Activated CD4-positive, alpha-beta T cell treated with anti-CD3 and anti-CD28 coated beads, Interleukin-2, amount 10 ng/mL, durations not matched to agents 24 days and 14 days (primary cell): Measurements from ENCODE around the gene CGNL1. TPM values are rescaled to one million over a fixed set of nuclear protein-coding genes. Genes with fewer than 3 reads are reported as not detected.

ENCODE experiments used
- DNase-seq: peaks from one replicate; pipeline ENCODE4 v3.0.0; 2022
- H3K27ac Mint-ChIP-seq: one replicate; pipeline ENCODE4 v1.8.0; 2022; ENCODE audit warnings: mild to moderate bottlenecking, mixed read lengths
- H3K27me3 Mint-ChIP-seq: one replicate; pipeline ENCODE4 v1.8.0; 2022; ENCODE audit warnings: mixed read lengths
- H3K36me3 Mint-ChIP-seq: one replicate; pipeline ENCODE4 v1.8.0; 2022; ENCODE audit warnings: low read depth, mild to moderate bottlenecking, mixed read lengths
- H3K4me1 Mint-ChIP-seq: one replicate; pipeline ENCODE4 v1.8.0; 2021; ENCODE audit warnings: mixed read lengths
- H3K4me3 Mint-ChIP-seq: one replicate; pipeline ENCODE4 v1.8.0; 2022; ENCODE audit warnings: mild to moderate bottlenecking, moderate library complexity, mixed read lengths
- H3K9me3 Mint-ChIP-seq: one replicate; pipeline ENCODE4 v1.8.0; 2021; ENCODE audit warnings: mixed read lengths
- intact Hi-C: fragments of 100-400 bp; cut with micrococcal nuclease; formaldehyde crosslinking; loops from one replicate; pipeline ENCODE4 v1.15.1; 2023
- total RNA-seq: library from RNA; stranded (reverse); gene quantifications from 2 replicates; pipeline ENCODE4 v1.2.3, GENCODE V29; 2022

Gene CGNL1
- total RNA-seq, 1 donor from 2014 or later, result not detected

DNA sequence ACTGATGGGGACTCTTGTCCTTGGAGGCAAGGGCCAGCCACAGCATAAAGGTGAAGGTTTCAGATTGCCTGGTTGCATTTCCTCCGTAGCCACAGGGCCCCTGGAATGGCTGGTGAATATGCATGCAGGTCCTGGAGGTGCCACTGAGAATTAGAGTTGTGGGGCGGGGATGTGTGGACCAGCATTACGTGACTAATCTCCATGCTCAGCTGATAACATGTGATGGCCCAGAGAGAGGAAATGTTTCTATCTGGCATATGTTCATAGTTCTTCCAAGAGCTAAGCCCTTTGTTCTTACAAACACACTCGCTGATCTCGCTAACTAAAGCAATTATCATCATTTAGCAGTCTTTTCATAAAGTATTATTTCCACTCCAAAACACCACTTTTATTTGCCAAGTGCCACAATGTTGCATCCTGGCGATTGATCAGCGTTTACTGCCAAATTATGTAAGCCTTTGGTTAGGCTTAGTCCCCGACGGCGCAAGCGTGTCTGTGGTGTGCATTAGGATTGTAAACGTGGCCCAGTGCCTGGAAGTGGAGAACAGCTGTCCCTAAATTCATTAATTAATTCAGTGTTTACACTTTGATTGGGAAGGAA lies 55.9 kb downstream of the CGNL1 start:
- no peaks in the 10 kb centered on the region for H3K4me1 Mint-ChIP-seq
- no peak overlapping the region for H3K4me3 Mint-ChIP-seq
- no peaks in the 10 kb centered on the region for H3K9me3 Mint-ChIP-seq
- H3K27me3 Mint-ChIP-seq, result peaks cover 26% of the 10 kb centered on the region
- intact Hi-C loops, result no loop called here
- H3K27ac Mint-ChIP-seq, result no peak overlapping the region
- DNase-seq, result no peak
- H3K36me3 Mint-ChIP-seq, result no peaks in the 10 kb centered on the region

DNA sequence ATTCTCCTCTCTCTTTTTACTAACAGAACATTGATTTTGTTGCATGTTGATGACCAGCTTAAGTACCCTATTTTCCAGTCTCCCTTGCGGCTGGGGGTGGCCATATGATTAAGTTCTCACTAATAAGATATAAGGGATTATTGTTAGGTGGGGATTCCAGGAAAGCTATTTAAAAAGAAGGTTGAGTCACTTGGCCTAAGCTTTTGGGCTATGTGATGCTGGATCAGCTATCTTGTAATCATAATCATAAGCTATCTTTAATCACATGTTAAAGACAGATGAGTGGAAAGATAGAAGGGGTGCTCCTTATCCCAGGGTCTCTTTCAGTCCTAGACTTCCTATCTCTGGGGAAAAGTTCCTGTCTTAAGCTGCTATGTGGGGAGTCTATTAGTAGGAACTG lies 59.9 kb downstream of the CGNL1 start:
- no peaks in the 10 kb centered on the region for H3K36me3 Mint-ChIP-seq

DNA sequence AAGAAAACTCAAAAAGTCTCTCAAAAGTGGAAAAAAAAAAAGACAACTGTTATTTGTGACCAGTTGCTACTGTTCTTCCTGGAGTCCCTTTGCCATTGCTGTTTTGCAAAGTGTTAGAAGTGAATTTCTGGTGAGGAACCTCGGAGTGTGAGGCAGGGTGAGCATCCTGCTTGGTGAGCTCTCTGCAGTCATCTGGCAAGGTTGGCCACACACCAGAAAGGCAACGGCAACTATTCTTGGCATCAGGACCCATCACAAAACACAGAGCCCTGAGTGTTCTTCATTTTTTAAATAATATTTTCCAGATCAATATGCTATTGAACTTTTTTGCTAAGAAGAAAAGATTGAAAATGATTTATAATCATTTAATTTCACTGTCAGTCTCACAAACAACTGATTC lies 60.7 kb downstream of the CGNL1 start:
- H3K27ac Mint-ChIP-seq, result no peak overlapping the region
- DNase-seq, result no peak
- H3K9me3 Mint-ChIP-seq, result no peaks in the 10 kb centered on the region
- no peaks in the 10 kb centered on the region for H3K4me1 Mint-ChIP-seq
- H3K27me3 Mint-ChIP-seq, result peaks cover 27% of the 10 kb centered on the region
- intact Hi-C loops, result no loop called here
- no peak overlapping the region for H3K4me3 Mint-ChIP-seq
- H3K36me3 Mint-ChIP-seq, result no peaks in the 10 kb centered on the region

More for the DNA sequence above, 59.9 kb downstream of the CGNL1 start:
- Mint-ChIP-seq H3K27me3 (peaks cover 27% of the 10 kb centered on the region), H3K27ac (no peak overlapping the region), H3K9me3 (no peaks in the 10 kb centered on the region), H3K4me1 (no peaks in the 10 kb centered on the region), H3K4me3 (no peak overlapping the region)
- DNase-seq, result no peak
- intact Hi-C loops, result no loop called here

DNA sequence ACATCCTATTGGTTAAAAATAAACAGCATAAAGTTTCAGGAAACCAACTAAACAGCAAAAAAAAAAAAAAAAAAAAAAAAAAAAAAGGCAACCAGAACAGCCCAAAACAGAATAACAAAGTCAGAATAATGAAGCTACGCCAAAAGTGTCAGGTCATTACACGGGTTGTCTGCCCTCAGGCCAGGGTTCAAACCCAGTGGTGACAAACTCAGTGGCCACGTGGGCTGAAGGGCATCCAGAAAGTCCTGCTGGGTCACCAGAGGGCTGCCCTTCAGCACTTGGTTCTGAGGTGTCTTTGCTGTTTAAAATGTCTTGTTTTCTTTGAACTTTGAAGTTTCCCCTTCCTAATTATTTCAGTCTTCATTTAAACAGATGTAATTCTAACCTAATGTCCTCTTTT lies 61.3 kb downstream of the CGNL1 start:
- Mint-ChIP-seq H3K27ac (no peak overlapping the region), H3K27me3 (peaks cover 25% of the 10 kb centered on the region), H3K36me3 (no peaks in the 10 kb centered on the region), H3K9me3 (no peaks in the 10 kb centered on the region), H3K4me3 (no peak overlapping the region), H3K4me1 (no peaks in the 10 kb centered on the region)
- intact Hi-C loops, result no loop called here
- DNase-seq, result no peak

DNA sequence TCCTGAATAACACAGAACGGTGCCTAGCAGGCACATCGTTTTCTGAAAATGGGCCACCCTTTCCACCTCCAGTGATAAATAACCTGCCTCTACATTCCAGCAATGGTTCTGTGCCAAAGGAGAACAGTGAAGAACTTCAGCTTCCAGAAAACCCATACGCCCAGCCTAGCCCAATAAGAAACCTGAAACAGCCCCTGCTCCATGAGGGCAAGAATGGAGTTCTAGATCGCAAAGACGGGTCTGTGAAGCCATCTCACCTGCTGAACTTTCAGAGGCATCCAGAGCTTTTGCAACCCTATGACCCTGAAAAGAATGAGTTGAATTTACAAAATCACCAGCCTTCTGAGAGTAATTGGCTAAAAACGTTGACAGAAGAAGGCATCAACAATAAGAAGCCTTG lies 61.9 kb downstream of the CGNL1 start:
- Mint-ChIP-seq H3K4me3 (no peak overlapping the region), H3K27me3 (peaks cover 25% of the 10 kb centered on the region), H3K4me1 (no peaks in the 10 kb centered on the region), H3K27ac (no peak overlapping the region), H3K9me3 (no peaks in the 10 kb centered on the region), H3K36me3 (no peaks in the 10 kb centered on the region)
- intact Hi-C loops, result no loop called here
- no peak for DNase-seq

DNA sequence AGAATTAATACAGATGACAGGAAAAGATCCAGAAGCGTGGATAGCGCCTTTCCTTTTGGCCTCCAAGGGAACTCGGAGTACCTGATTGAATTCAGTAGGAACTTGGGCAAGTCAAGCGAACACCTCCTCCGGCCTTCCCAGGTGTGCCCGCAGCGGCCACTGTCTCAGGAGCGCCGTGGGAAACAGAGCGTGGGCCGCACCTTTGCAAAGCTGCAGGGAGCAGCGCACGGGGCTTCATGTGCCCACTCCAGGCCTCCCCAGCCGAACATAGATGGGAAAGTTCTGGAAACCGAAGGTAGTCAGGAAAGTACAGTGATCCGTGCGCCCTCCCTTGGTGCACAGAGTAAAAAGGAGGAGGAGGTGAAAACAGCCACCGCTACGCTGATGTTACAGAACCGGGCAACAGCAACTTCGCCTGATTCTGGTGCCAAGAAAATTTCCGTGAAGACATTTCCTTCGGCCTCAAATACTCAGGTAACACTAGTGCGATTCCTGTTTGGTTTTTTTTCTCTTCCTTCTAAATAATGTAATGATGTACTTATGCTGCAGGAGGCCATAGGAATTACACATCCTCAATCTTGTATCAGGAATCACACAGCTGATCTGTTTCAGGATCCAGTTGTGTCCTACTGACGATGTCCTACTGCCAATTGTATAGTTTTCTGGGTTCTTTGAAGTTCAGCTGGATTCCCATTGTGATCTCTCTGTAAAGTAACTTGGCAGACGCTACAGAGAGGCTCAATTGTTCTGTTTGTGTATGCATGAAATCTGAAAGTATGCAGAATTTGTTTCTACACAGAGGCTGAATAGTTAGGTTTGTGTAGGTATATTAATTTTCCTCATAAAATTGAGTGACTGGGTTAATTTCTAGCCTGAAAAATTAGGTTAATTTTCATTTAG lies 63.1 kb downstream of the CGNL1 start:
- Mint-ChIP-seq H3K36me3 (no peaks in the 10 kb centered on the region), H3K27me3 (peaks cover 23% of the 10 kb centered on the region), H3K4me1 (no peaks in the 10 kb centered on the region), H3K9me3 (no peaks in the 10 kb centered on the region), H3K27ac (no peak overlapping the region), H3K4me3 (no peak overlapping the region)
- DNase-seq, result no peak
- intact Hi-C loops, result no loop called here

DNA sequence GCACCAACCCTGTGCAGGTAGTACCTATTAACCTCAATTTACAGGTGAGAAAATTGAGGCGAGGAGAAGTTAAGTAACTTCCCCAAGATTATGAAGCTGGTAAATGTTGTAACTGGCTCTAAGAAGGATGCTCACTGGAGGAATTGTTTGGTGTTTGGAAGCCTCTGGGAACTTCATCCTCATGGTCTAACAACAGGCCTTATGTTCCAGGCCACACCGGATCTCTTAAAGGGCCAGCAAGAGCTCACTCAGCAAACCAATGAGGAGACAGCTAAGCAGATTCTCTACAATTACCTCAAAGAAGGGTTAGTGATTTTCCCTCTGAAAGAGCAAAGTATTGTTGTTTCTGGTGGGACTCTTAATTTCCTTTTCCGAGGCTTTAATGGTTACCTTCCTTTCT lies 63.9 kb downstream of the CGNL1 start:
- H3K27me3 Mint-ChIP-seq, result peaks cover 21% of the 10 kb centered on the region
- no peaks in the 10 kb centered on the region for H3K36me3 Mint-ChIP-seq
- no peaks in the 10 kb centered on the region for H3K9me3 Mint-ChIP-seq
- no peak for DNase-seq
- intact Hi-C loops, result no loop called here
- H3K27ac Mint-ChIP-seq, result no peak overlapping the region
- H3K4me3 Mint-ChIP-seq, result no peak overlapping the region
- H3K4me1 Mint-ChIP-seq, result no peaks in the 10 kb centered on the region

DNA sequence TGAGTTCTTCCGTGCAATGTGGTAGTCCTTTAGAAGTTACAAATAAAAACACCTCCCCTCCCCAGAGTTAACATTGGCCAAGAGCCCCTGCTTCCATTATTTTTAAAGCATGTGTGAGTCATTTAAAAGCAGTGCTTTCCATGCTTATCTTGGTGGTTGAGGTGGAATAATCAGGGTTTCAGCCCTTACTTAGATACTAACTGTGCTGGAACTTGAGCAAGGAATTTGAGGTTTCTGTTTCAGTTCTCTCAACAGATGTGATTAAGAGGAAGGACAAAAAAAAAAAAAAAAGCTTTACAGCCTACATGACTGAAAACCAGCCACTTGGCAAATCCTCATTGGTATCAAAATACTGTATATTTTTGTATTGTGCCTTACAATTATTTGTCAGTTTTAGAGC lies 64.5 kb downstream of the CGNL1 start:
- Mint-ChIP-seq H3K9me3 (no peaks in the 10 kb centered on the region), H3K4me3 (no peak overlapping the region), H3K27ac (no peak overlapping the region), H3K4me1 (no peaks in the 10 kb centered on the region), H3K36me3 (no peaks in the 10 kb centered on the region), H3K27me3 (peaks cover 20% of the 10 kb centered on the region)
- no peak for DNase-seq
- intact Hi-C loops, result no loop called here

DNA sequence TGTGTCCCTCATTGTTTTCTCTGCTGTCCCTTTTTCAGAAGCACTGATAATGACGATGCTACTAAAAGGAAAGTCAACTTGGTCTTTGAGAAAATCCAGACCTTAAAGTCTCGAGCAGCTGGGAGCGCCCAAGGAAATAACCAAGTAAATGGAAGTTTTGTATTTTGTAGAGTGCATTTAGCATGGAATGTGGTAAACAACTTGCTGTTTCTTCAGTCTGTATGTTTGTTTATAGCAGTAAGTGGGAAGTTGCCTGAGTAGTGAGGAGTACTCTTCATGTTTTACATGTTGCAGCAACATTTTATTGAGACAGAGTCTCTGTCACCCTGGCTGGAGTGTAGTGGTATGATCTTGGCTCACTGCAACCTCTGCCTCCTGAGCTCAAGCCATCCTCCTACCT lies 66.0 kb downstream of the CGNL1 start:
- DNase-seq, result no peak
- Mint-ChIP-seq H3K36me3 (no peaks in the 10 kb centered on the region), H3K4me1 (no peaks in the 10 kb centered on the region), H3K9me3 (no peaks in the 10 kb centered on the region), H3K27ac (no peak overlapping the region), H3K4me3 (no peak overlapping the region), H3K27me3 (peaks cover 17% of the 10 kb centered on the region)
- intact Hi-C loops, result no loop called here

DNA sequence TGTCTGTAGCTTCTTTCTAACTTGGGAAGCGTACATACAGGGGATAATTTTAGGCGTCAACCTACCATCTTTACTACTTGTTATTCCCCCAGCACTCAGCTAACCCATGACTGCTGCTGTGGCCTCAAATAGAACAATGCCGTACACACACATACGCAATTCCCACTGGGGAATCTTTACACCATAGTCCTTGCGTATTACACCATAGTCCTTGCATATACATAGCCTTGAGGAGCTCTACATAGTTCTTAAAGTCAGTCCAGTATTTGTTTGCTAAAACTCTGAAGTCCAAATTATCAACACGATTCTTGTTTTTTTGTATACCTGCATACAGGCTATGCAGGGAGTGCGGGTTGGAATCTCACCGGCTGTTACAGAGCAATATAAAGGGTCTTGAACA lies 67.2 kb downstream of the CGNL1 start:
- intact Hi-C loops, result no loop called here

DNA sequence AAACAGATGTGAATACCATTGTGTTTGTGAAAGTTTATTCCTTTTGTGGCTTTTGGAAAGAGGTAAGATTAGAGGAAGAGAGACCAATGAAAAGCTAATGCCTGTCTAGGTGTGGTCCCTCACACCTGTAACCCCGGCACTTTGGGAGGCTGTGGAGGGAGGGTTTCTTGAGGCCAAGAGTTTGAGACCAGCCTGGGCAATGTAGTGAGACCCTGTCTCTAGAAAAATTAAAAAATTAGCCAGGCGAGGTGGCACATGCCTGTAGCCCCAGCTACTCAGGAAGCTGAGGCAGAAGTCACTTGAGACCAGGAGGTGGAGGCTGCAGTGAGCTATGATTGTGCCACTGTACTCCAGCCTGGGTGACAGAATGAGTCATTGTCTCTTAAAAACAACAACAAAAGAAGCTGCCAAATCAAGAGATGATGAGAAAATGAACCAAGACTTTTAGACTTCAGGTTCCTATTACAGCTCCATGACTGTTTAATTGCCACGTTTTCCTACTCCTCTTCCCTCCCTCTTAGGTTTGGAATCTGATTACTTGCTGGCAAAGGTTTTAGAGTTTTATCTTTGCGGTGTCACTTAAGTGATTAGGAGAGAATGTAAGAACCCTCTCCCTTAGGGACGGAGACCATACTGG lies 68.7 kb downstream of the CGNL1 start:
- Mint-ChIP-seq H3K9me3 (no peaks in the 10 kb centered on the region), H3K4me1 (no peaks in the 10 kb centered on the region), H3K27me3 (peaks cover 24% of the 10 kb centered on the region), H3K36me3 (no peaks in the 10 kb centered on the region), H3K27ac (no peak overlapping the region), H3K4me3 (no peak overlapping the region)
- intact Hi-C loops, result no loop called here
- DNase-seq, result no peak

More for the DNA sequence above, 67.2 kb downstream of the CGNL1 start:
- no peaks in the 10 kb centered on the region for H3K4me1 Mint-ChIP-seq
- no peaks in the 10 kb centered on the region for H3K36me3 Mint-ChIP-seq
- no peaks in the 10 kb centered on the region for H3K9me3 Mint-ChIP-seq
- peaks cover 17% of the 10 kb centered on the region for H3K27me3 Mint-ChIP-seq
- H3K4me3 Mint-ChIP-seq, result no peak overlapping the region
- no peak overlapping the region for H3K27ac Mint-ChIP-seq
- DNase-seq, result no peak

DNA sequence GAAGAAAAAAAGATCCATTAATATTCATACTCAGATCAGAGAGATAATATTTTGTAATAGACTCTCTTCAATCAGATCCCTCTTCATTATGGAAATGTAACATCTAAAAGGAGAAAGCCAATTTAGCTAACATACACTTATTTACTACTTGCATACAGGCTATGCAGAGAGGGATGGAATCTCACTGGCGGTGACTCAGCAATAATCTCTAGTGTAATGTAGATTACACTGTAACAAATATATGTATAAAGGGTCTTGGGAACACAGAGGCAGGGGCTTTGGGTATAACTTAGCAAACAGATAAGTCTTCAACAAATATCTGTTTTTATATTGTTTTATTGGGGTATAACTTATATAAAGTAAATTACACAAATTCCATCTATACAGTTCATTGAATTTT lies 69.6 kb downstream of the CGNL1 start:
- DNase-seq, result no peak
- intact Hi-C loops, result no loop called here
- Mint-ChIP-seq H3K36me3 (no peaks in the 10 kb centered on the region), H3K27me3 (peaks cover 24% of the 10 kb centered on the region), H3K4me1 (no peaks in the 10 kb centered on the region), H3K4me3 (no peak overlapping the region), H3K9me3 (no peaks in the 10 kb centered on the region), H3K27ac (no peak overlapping the region)

DNA sequence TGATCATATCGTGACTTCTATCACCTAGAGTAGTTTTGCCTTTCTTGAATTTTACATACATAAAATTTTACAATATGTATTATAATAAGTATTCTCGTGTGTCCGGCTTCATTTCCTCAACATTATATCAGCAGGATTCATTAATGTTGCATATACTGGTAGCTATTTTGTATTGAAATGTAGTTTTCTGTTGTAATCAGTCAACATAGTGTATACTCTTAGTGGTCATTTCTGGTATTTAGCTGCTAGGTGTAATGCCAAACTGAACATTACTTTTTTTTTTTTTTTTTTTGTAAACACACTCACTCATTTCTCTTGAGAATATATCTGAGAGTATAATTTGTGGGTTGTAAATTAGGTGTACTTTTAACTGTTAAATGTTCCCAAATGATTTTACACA lies 70.1 kb downstream of the CGNL1 start:
- no peaks in the 10 kb centered on the region for H3K36me3 Mint-ChIP-seq
- H3K4me3 Mint-ChIP-seq, result no peak overlapping the region
- peaks cover 26% of the 10 kb centered on the region for H3K27me3 Mint-ChIP-seq
- DNase-seq, result no peak
- no peaks in the 10 kb centered on the region for H3K4me1 Mint-ChIP-seq
- no peaks in the 10 kb centered on the region for H3K9me3 Mint-ChIP-seq
- intact Hi-C loops, result no loop called here
- H3K27ac Mint-ChIP-seq, result no peak overlapping the region

DNA sequence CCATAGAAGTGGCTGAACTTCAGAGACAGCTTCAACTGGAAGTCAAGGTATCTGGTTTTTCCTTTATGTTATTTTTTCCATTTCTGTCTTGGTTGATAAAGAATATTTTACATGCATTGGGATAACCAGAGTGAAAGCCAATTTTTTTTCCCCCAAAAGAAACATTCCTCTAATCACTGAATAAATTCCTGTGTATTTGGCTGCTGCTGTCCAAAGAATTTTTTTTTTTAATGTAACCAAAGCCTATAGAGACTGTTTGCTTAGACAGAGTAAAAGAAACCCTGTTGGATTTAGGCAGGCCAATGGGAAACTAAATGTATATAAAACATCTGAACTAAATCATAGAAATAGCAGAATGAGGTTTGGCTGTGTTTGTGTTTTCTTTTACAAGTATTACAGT lies 75.2 kb downstream of the CGNL1 start:
- H3K4me1 Mint-ChIP-seq, result no peaks in the 10 kb centered on the region
- H3K27me3 Mint-ChIP-seq, result peaks cover 36% of the 10 kb centered on the region

More for the DNA sequence above, 75.2 kb downstream of the CGNL1 start:
- H3K4me3 Mint-ChIP-seq, result no peak overlapping the region
- no peak overlapping the region for H3K27ac Mint-ChIP-seq
- DNase-seq, result no peak
- no peaks in the 10 kb centered on the region for H3K9me3 Mint-ChIP-seq
- H3K36me3 Mint-ChIP-seq, result no peaks in the 10 kb centered on the region
- intact Hi-C loops, result no loop called here
